Loucy (cell line): ENCODE results near the gene KPNA5.
"Not testable (repeated sequence)": the region's sequence is repeated elsewhere in the genome, so short reads cannot be mapped to it uniquely, and the experiment has no call there.

Source experiments
- H2AFZ ChIP-seq: fragments of 200-600 bp; sonication (generic); 2 replicates; pipeline ENCODE4 v1.6.0; 2016; ENCODE audit warnings: antibody characterized with exemption, mild to moderate bottlenecking, low read length, moderate library complexity
- H3F3A ChIP-seq: fragments of 200-600 bp; 2 replicates; pipeline ENCODE4 v1.6.0; 2016; ENCODE audit warnings: antibody characterized with exemption, low read depth, mild to moderate bottlenecking
- H3K27me3 ChIP-seq: fragments of 200-600 bp; sonication (generic); 2 replicates; pipeline ENCODE4 v1.6.1; 2014; ENCODE audit warnings: low read length, mild to moderate bottlenecking; ENCODE audit not compliant: insufficient read depth, poor library complexity, severe bottlenecking
- H3K36me3 ChIP-seq: fragments of 200-600 bp; sonication (generic); 2 replicates; pipeline ENCODE4 v1.6.1; 2016; ENCODE audit warnings: low read length; ENCODE audit not compliant: insufficient read depth
- H3K4me1 ChIP-seq: fragments of 200-600 bp; sonication (generic); 2 replicates; pipeline ENCODE4 v1.5.1; 2014; ENCODE audit warnings: low read length, mild to moderate bottlenecking; ENCODE audit not compliant: insufficient read depth, poor library complexity, severe bottlenecking
- H3K4me2 ChIP-seq: fragments of 200-600 bp; sonication (generic); 2 replicates; pipeline ENCODE4 v1.6.0; 2014; ENCODE audit warnings: antibody characterized with exemption, low read length, low read depth, mild to moderate bottlenecking; ENCODE audit not compliant: poor library complexity, severe bottlenecking
- H3K4me3 ChIP-seq: fragments of 200-600 bp; sonication (generic); 2 replicates; pipeline ENCODE4 v1.5.1; 2014; ENCODE audit warnings: low read length, mild to moderate bottlenecking, mixed read lengths; ENCODE audit not compliant: poor library complexity, severe bottlenecking
- H3K79me2 ChIP-seq: fragments of 200-600 bp; sonication (generic); 2 replicates; pipeline ENCODE4 v1.6.1; 2014; ENCODE audit warnings: low read length; ENCODE audit not compliant: insufficient read depth
- H3K9ac ChIP-seq: fragments of 200-600 bp; sonication (generic); 2 replicates; pipeline ENCODE4 v1.6.0; 2014; ENCODE audit warnings: mild to moderate bottlenecking, low read depth, low read length, moderate library complexity; ENCODE audit not compliant: poor library complexity, severe bottlenecking
- H3K9me2 ChIP-seq: fragments of 200-600 bp; sonication (generic); replicated peaks from 2 replicates; pipeline ENCODE4 v1.6.1; 2016; ENCODE audit warnings: low read depth, low read length, mixed read lengths
- H3K9me3 ChIP-seq: fragments of 200-600 bp; sonication (generic); 2 replicates; pipeline ENCODE4 v1.6.1; 2014; ENCODE audit warnings: mild to moderate bottlenecking, antibody characterized with exemption, low read length, low read depth; ENCODE audit not compliant: insufficient read depth
- H4K20me1 ChIP-seq: fragments of 200-600 bp; sonication (generic); 2 replicates; pipeline ENCODE4 v1.6.0; 2014; ENCODE audit warnings: antibody characterized with exemption, low read length, mild to moderate bottlenecking; ENCODE audit not compliant: insufficient read depth, poor library complexity, severe bottlenecking
- EZH2phosphoT487 ChIP-seq: fragments of 200-600 bp; IDR thresholded peaks from 2 replicates; pipeline ENCODE4 v1.6.1; 2018; ENCODE audit warnings: antibody characterized with exemption, mild to moderate bottlenecking, moderate library complexity, borderline replicate concordance
- TF ChIP-seq, protein P1 (sequence below): fragments of 200-600 bp; sonication (generic); conservative IDR thresholded peaks from 2 replicates; pipeline ENCODE4 v1.5.1; 2014; ENCODE audit warnings: mild to moderate bottlenecking, antibody characterized with exemption, low read length

Gene KPNA5

GRCh38 chr6:116685437-116685993, 4.5 kb downstream of the KPNA5 start:
- TF ChIP-seq, protein P1, sequence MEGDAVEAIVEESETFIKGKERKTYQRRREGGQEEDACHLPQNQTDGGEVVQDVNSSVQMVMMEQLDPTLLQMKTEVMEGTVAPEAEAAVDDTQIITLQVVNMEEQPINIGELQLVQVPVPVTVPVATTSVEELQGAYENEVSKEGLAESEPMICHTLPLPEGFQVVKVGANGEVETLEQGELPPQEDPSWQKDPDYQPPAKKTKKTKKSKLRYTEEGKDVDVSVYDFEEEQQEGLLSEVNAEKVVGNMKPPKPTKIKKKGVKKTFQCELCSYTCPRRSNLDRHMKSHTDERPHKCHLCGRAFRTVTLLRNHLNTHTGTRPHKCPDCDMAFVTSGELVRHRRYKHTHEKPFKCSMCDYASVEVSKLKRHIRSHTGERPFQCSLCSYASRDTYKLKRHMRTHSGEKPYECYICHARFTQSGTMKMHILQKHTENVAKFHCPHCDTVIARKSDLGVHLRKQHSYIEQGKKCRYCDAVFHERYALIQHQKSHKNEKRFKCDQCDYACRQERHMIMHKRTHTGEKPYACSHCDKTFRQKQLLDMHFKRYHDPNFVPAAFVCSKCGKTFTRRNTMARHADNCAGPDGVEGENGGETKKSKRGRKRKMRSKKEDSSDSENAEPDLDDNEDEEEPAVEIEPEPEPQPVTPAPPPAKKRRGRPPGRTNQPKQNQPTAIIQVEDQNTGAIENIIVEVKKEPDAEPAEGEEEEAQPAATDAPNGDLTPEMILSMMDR: no peak
- no peak for TF ChIP-seq EZH2phosphoT487
- Histone ChIP-seq H3K4me1 (peaks cover 36% of the 10 kb centered on the region), H3K4me3 (no peak overlapping the region), H2AFZ (no peak overlapping the region), H3K79me2 (peaks cover 81% of the 10 kb centered on the region), H3K9ac (no peak overlapping the region), H3F3A (peaks cover 4% of the 10 kb centered on the region; the same call in 1 of the 2 replicates), H3K9me3 (no peaks in the 10 kb centered on the region), H4K20me1 (peaks cover 32% of the 10 kb centered on the region), H3K27me3 (no peaks in the 10 kb centered on the region), H3K9me2 (no peaks in the 10 kb centered on the region), H3K4me2 (no peak overlapping the region), H3K36me3 (no peaks in the 10 kb centered on the region; the same call in 1 of the 2 replicates)

GRCh38 chr6:116686475-116687101, 5.6 kb downstream of the KPNA5 start:
- H3K36me3 ChIP-seq, H3K9ac ChIP-seq, H3K9me3 ChIP-seq, H3K4me3 ChIP-seq, H3K27me3 ChIP-seq, H3K9me2 ChIP-seq, H2AFZ ChIP-seq, H3F3A ChIP-seq: not testable (repeated sequence)
- Histone ChIP-seq H3K4me2 (peak overlapping the region; percentile 50), H3K79me2 (peaks cover 84% of the 10 kb centered on the region), H3K4me1 (peaks cover 35% of the 10 kb centered on the region), H4K20me1 (peaks cover 37% of the 10 kb centered on the region)

DNA sequence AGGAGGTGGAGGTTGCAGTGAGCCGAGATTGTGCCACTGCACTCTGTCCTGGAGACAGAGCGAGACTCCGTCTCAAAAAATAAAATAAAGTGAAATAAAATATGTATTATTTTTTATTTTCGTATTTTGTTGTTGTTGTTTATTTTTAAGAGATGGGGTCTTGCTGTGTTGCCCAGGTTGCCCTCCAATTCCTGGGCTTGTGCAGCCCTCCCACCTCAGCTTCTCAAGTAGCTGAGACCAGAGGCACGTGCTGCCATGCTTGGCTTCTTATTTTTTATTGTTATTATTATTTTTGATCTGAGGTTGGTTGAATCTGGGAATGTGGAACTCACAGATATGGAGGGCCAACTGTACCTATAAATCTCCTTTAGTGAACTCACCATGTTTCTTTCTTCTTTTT, 10.1 kb downstream of the KPNA5 start:
- no peak overlapping the region for H3K9ac ChIP-seq
- H3K27me3 ChIP-seq: no peaks in the 10 kb centered on the region
- no peak overlapping the region for H3K4me3 ChIP-seq
- H3K9me3 ChIP-seq: no peaks in the 10 kb centered on the region
- H4K20me1 ChIP-seq: peaks cover 36% of the 10 kb centered on the region
- H3K4me2 ChIP-seq: no peak overlapping the region
- peaks cover 11% of the 10 kb centered on the region; the same call in 1 of the 2 replicates for H3K36me3 ChIP-seq
- H3K79me2 ChIP-seq: peaks cover 55% of the 10 kb centered on the region
- TF ChIP-seq, protein P1: no peak
- TF ChIP-seq EZH2phosphoT487: no peak
- H3K9me2 ChIP-seq: no peaks in the 10 kb centered on the region
- H2AFZ ChIP-seq: no peak overlapping the region
- H3F3A ChIP-seq: no peaks in the 10 kb centered on the region
- H3K4me1 ChIP-seq: peaks cover 32% of the 10 kb centered on the region

GRCh38 chr6:116692873-116693272, 11.9 kb downstream of the KPNA5 start:
- not testable (repeated sequence) for H3K27me3 ChIP-seq, H3F3A ChIP-seq, H3K9me3 ChIP-seq, H3K4me3 ChIP-seq, H3K9ac ChIP-seq, H2AFZ ChIP-seq, H3K9me2 ChIP-seq, H3K4me2 ChIP-seq
- Histone ChIP-seq H3K79me2 (peaks cover 50% of the 10 kb centered on the region), H4K20me1 (peaks cover 37% of the 10 kb centered on the region), H3K4me1 (peaks cover 25% of the 10 kb centered on the region), H3K36me3 (peaks cover 19% of the 10 kb centered on the region; the same call in 1 of the 2 replicates)

GRCh38 chr6:116693275-116693674, 12.3 kb downstream of the KPNA5 start:
- H3K9me2 ChIP-seq, H3K9me3 ChIP-seq, H3K27me3 ChIP-seq, H3F3A ChIP-seq, H3K9ac ChIP-seq, H2AFZ ChIP-seq, H3K4me2 ChIP-seq, H3K4me3 ChIP-seq: not testable (repeated sequence)
- H3K36me3 ChIP-seq: peaks cover 22% of the 10 kb centered on the region; the same call in 1 of the 2 replicates
- H3K4me1 ChIP-seq: peaks cover 21% of the 10 kb centered on the region
- peaks cover 46% of the 10 kb centered on the region for H3K79me2 ChIP-seq
- peaks cover 34% of the 10 kb centered on the region for H4K20me1 ChIP-seq
